ENCODE data around the gene SBK2. TPM values are rescaled to one million over a fixed set of nuclear protein-coding genes. Genes with fewer than 3 reads are reported as not detected.

Gene SBK2
- total RNA-seq, 1 donor from 2014 or later = 4.2 TPM

DNA sequence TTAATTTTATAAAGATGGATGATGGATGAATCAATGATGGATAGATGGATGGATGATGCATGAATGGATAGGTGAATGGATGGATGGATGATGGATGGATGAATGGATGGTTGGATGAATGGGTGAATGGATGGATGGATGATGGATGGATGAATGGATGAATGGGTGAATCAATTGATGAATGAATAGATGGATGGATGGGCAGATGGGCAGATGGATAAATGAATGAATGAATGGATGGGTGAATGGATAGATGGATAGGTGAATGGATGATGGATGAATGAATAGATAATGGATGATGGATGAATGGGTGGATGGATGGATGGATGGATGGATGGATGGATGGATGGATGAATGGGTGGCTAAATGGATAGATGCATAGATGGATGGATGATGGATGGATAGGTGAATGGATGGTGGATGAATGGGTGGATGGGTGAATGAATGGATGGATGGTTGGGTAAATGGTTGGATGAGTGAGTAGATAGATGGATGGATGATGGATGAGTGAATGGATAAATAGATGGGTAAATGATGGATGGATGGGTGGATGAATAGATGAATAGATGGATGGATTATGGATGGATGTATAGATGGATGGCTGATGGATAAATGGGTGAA lies 30.9 kb upstream of the SBK2 start:
- Histone ChIP-seq H3K4me3 (ENCODE audit: insufficient read depth, low read depth, low read length) (no peak overlapping the region), H4K20me1 (ENCODE audit: insufficient read depth, low read length) (no peaks in the 10 kb centered on the region), H3K27ac (ENCODE audit: low read depth, low read length) (no peak overlapping the region), H3K36me3 (ENCODE audit: insufficient read depth, low read length) (no peaks in the 10 kb centered on the region), H3K9ac (ENCODE audit: low read length) (no peak overlapping the region), H3K79me2 (ENCODE audit: insufficient read depth, low read length) (no peaks in the 10 kb centered on the region), H3K4me2 (ENCODE audit: low read length) (no peak overlapping the region), H3K4me1 (ENCODE audit: insufficient read depth, low read length) (no peaks in the 10 kb centered on the region), H3K27me3 (ENCODE audit: insufficient read depth, low read length) (no peaks in the 10 kb centered on the region), H2AFZ (ENCODE audit: low read depth, low read length) (no peak overlapping the region), H3K9me3 (ENCODE audit: insufficient read depth, low read depth, low read length) (no peaks in the 10 kb centered on the region)
- no peak overlapping the region for H3K4me3 Mint-ChIP-seq (ENCODE audit: unreplicated experiment)
- no peaks in the 10 kb centered on the region for H3K36me3 Mint-ChIP-seq (ENCODE audit: low read depth, unreplicated experiment)
- no peak overlapping the region for H3K27ac Mint-ChIP-seq (ENCODE audit: unreplicated experiment)
- peaks cover 9% of the 10 kb centered on the region for H3K9me3 Mint-ChIP-seq (ENCODE audit: unreplicated experiment)
- TF ChIP-seq, protein P1, sequence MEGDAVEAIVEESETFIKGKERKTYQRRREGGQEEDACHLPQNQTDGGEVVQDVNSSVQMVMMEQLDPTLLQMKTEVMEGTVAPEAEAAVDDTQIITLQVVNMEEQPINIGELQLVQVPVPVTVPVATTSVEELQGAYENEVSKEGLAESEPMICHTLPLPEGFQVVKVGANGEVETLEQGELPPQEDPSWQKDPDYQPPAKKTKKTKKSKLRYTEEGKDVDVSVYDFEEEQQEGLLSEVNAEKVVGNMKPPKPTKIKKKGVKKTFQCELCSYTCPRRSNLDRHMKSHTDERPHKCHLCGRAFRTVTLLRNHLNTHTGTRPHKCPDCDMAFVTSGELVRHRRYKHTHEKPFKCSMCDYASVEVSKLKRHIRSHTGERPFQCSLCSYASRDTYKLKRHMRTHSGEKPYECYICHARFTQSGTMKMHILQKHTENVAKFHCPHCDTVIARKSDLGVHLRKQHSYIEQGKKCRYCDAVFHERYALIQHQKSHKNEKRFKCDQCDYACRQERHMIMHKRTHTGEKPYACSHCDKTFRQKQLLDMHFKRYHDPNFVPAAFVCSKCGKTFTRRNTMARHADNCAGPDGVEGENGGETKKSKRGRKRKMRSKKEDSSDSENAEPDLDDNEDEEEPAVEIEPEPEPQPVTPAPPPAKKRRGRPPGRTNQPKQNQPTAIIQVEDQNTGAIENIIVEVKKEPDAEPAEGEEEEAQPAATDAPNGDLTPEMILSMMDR (IDR thresholded peaks at IDR 0.05; ENCODE audit: insufficient read depth, low read depth, low read length) = no peak
- TF ChIP-seq EZH2 (IDR thresholded peaks at IDR 0.05; ENCODE audit: insufficient read depth, low read length) = no peak
- no peaks in the 10 kb centered on the region for H3K4me1 Mint-ChIP-seq (ENCODE audit: low read depth, unreplicated experiment)
- DNase-seq (ENCODE audit: low read depth) (no peak), FAIRE-seq (no peak)
- H3K27me3 Mint-ChIP-seq (ENCODE audit: low read depth, unreplicated experiment) = peaks cover 9% of the 10 kb centered on the region

DNA sequence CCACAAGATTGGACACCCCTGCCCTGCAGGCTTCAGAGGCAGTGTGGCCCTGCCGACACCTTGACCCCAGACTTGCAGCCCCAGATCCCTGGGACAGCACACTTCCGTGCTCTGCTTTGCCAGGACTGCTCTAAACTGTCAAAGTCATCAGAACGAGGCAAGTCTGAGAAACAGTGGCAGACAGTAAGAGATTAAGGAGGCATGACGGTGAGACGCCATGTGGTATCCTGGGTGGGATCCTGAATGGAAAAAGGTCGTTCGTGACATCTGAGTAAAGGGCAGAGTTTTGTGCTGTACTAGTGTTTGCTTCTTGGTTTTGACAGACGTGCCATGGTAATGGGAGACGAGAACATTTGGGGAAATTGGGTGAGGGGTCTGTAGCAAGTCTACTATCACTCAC lies 29.9 kb upstream of the SBK2 start:
- no peak for TF ChIP-seq EZH2 (IDR thresholded peaks at IDR 0.05; ENCODE audit: insufficient read depth, low read length)
- TF ChIP-seq, protein P1 (IDR thresholded peaks at IDR 0.05; ENCODE audit: insufficient read depth, low read depth, low read length) = no peak
- no peaks in the 10 kb centered on the region for H3K4me1 ChIP-seq (ENCODE audit: insufficient read depth, low read length)

DNA sequence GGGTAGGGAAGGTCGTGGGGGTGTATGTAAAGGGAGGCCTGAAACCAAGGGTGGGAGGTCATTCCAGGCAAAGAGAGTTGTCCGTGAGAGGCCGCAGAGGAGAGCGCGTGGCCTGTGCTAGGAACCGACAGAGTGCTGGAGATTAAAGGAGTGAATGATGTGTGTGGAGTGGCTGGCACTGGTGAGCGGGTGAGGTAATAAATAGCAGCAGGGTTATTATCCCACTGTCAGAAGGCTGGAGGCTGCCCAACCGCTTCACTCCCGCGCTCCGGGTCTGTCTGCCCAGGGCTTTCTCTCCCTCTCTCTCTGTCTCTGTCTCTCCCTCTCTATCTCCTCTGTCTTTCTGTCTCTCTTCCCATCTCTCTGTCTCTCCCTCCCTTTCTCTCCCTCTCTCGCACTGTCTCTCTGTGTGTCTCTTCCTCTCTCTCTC lies 26.3 kb upstream of the SBK2 start:
- no peaks in the 10 kb centered on the region for H4K20me1 ChIP-seq (ENCODE audit: insufficient read depth, low read length)
- no peaks in the 10 kb centered on the region for H3K9me3 ChIP-seq (ENCODE audit: insufficient read depth, low read depth, low read length)
- TF ChIP-seq, protein P1 (IDR thresholded peaks at IDR 0.05; ENCODE audit: insufficient read depth, low read depth, low read length) = no peak
- no peak for TF ChIP-seq EZH2 (IDR thresholded peaks at IDR 0.05; ENCODE audit: insufficient read depth, low read length)
- DNase-seq (ENCODE audit: low read depth) (peak; percentile 20), FAIRE-seq (no peak)
- peak overlapping the region; percentile 18 for H3K9ac ChIP-seq (ENCODE audit: low read length)
- peaks cover 17% of the 10 kb centered on the region for H3K27me3 Mint-ChIP-seq (ENCODE audit: low read depth, unreplicated experiment)
- no peaks in the 10 kb centered on the region for H3K4me1 Mint-ChIP-seq (ENCODE audit: low read depth, unreplicated experiment)
- H3K36me3 ChIP-seq (ENCODE audit: insufficient read depth, low read length) = no peaks in the 10 kb centered on the region
- H3K9me3 Mint-ChIP-seq (ENCODE audit: unreplicated experiment) = peaks cover 2% of the 10 kb centered on the region
- no peak overlapping the region for H3K4me3 ChIP-seq (ENCODE audit: insufficient read depth, low read depth, low read length)
- no peak overlapping the region for H3K27ac Mint-ChIP-seq (ENCODE audit: unreplicated experiment)
- H3K79me2 ChIP-seq (ENCODE audit: insufficient read depth, low read length) = no peaks in the 10 kb centered on the region
- H3K4me3 Mint-ChIP-seq (ENCODE audit: unreplicated experiment) = no peak overlapping the region
- H3K4me1 ChIP-seq (ENCODE audit: insufficient read depth, low read length) = no peaks in the 10 kb centered on the region
- H3K36me3 Mint-ChIP-seq (ENCODE audit: low read depth, unreplicated experiment) = no peaks in the 10 kb centered on the region
- no peaks in the 10 kb centered on the region for H3K27me3 ChIP-seq (ENCODE audit: insufficient read depth, low read length)
- no peak overlapping the region for H3K27ac ChIP-seq (ENCODE audit: low read depth, low read length)
- H2AFZ ChIP-seq (ENCODE audit: low read depth, low read length) = peak overlapping the region; percentile 60
- H3K4me2 ChIP-seq (ENCODE audit: low read length) = no peak overlapping the region

More for the DNA sequence above, 29.9 kb upstream of the SBK2 start:
- FAIRE-seq = no peak
- H3K79me2 ChIP-seq (ENCODE audit: insufficient read depth, low read length) = no peaks in the 10 kb centered on the region
- no peak overlapping the region for H3K27ac Mint-ChIP-seq (ENCODE audit: unreplicated experiment)
- H3K9me3 ChIP-seq (ENCODE audit: insufficient read depth, low read depth, low read length) = no peaks in the 10 kb centered on the region
- H3K4me3 ChIP-seq (ENCODE audit: insufficient read depth, low read depth, low read length) = no peak overlapping the region
- H3K36me3 Mint-ChIP-seq (ENCODE audit: low read depth, unreplicated experiment) = no peaks in the 10 kb centered on the region
- peaks cover 9% of the 10 kb centered on the region for H3K9me3 Mint-ChIP-seq (ENCODE audit: unreplicated experiment)
- no peaks in the 10 kb centered on the region for H3K4me1 Mint-ChIP-seq (ENCODE audit: low read depth, unreplicated experiment)
- no peak overlapping the region for H3K27ac ChIP-seq (ENCODE audit: low read depth, low read length)
- no peaks in the 10 kb centered on the region for H3K27me3 ChIP-seq (ENCODE audit: insufficient read depth, low read length)
- H3K4me3 Mint-ChIP-seq (ENCODE audit: unreplicated experiment) = no peak overlapping the region
- no peak overlapping the region for H2AFZ ChIP-seq (ENCODE audit: low read depth, low read length)
- no peaks in the 10 kb centered on the region for H4K20me1 ChIP-seq (ENCODE audit: insufficient read depth, low read length)
- no peak overlapping the region for H3K4me2 ChIP-seq (ENCODE audit: low read length)
- no peaks in the 10 kb centered on the region for H3K36me3 ChIP-seq (ENCODE audit: insufficient read depth, low read length)
- no peak overlapping the region for H3K9ac ChIP-seq (ENCODE audit: low read length)
- no peak for DNase-seq (ENCODE audit: low read depth)
- peaks cover 9% of the 10 kb centered on the region for H3K27me3 Mint-ChIP-seq (ENCODE audit: low read depth, unreplicated experiment)
